ENCODE measurements around the gene MSL3. TPM values are rescaled to one million over a fixed set of nuclear protein-coding genes. Genes with fewer than 3 reads are reported as not detected.

The MSL3 gene
- total RNA-seq, 4 donors from 2014 or later, result 22.6 to 35.9 (median 25.2) TPM

GRCh38 chrX:11739776-11740175, 18.3 kb upstream of the MSL3 start:
- no peak for TF ChIP-seq CTCF (IDR thresholded peaks at IDR 0.05; ENCODE audit: low read depth)

GRCh38 chrX:11740794-11741193, 17.2 kb upstream of the MSL3 start:
- TF ChIP-seq CTCF (IDR thresholded peaks at IDR 0.05; ENCODE audit: low read depth), result no peak

GRCh38 chrX:11741574-11741973, 16.5 kb upstream of the MSL3 start:
- no peak for TF ChIP-seq CTCF (IDR thresholded peaks at IDR 0.05; ENCODE audit: low read depth)

- TF ChIP-seq CTCF (IDR thresholded peaks at IDR 0.05; ENCODE audit: low read depth), result no peak
Measured at GRCh38 chrX:11745881-11746280, 12.2 kb upstream of the MSL3 start.

- no peak for TF ChIP-seq CTCF (IDR thresholded peaks at IDR 0.05; ENCODE audit: low read depth)
Measured at GRCh38 chrX:11750046-11750445, 8.0 kb upstream of the MSL3 start.

- no peak for TF ChIP-seq CTCF (IDR thresholded peaks at IDR 0.05; ENCODE audit: low read depth)
Measured at GRCh38 chrX:11750694-11751093, 7.3 kb upstream of the MSL3 start.

- no peak for TF ChIP-seq CTCF (IDR thresholded peaks at IDR 0.05; ENCODE audit: low read depth)
Measured at GRCh38 chrX:11751261-11751660, 6.8 kb upstream of the MSL3 start.

Data from subcutaneous adipose tissue (tissue), 4 donors.